Fibroblast of skin of left quadriceps (primary cell): ENCODE measurements around the gene CCDC117.

Source experiments
- DNase-seq, 2 experiments: peaks; one replicate each; pipeline ENCODE4 v3.0.0-alpha.2; 2013; ENCODE audit warnings: low read depth in 2 of 2

The CCDC117 gene

DNA sequence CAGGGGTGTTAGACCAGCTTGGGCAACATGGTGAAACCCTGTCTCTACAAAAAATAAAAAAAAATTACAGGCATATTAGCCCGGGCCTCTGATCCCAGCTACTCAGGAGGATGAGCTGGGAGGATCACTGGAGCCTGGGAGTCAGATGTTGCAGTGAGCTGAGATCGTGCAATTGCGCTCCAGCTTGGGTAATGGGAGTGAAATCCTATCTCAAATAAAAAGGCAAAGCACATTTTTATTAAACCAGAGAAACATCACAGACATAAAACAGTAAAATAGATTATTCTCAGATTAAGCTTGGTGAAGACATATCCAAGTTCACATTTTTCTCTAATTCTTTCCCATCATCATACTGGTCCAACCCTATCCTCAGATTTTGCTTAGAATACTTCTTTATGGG is 57.9 kb downstream of the CCDC117 start:
- no peak for DNase-seq

DNA sequence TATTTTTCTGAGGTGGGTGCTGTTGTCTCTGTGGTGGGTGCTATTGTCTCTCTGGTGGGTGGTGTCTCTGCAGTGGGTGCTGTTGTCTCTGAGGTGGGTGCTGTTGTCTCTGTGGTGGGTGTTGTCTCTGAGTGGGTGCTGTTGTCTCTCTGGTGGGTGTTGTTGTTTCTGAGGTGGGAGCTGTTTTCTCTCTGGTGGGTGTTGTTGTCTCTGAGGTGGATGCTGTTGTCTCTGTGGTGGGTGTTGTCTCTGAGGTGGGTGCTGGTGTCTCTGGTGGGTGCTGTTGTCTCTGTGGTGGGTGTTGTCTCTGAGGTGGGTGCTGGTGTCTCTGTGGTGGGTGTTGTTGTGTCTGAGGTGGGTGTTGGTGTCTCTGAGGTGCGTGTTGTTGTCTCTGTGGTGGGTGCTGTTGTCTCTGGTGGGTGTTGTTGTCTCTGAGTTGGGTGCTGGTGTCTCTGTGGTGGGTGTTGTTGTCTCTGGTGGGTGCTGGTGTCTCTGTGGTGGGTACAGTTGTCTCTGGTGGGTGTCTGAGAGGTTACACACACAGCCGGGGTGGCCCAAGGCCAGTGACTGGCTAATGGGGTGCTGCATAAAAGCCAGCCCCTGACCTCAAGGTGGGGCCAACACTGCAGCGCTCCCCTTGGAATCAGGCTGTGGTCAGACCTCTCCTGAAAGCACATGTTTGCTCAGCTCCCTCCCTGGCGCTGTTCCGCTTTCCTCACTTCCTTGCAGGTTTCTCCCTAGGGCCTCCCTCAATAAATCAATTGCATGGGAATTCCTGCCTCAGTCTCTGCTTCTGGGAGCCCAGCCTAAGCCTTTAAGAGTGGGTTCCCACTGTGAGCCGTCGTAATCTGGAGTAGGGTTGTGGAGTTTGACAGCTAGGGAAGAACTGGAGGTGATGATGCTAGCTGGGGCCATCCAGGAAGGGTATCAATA is 58.9 kb downstream of the CCDC117 start:
- DNase-seq, result no peak

DNA sequence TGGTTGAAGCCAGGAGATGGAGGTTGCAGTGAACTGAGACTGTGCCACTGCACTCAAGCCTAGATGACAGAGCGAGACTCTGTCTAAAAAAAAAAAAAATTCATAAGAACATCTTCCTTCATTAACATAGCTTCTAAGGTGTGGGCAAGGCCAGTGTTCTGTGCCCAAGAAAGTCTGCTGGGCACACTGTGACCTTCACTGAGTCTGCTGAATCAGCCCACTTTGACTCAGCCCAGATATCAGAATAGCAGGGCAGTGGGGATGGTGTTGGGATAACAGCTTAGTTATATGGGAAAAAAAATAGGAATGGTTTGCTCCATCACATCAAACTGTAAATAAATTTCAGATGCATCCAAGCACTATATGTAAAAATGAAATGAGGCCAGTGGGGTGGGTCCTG is 60.2 kb downstream of the CCDC117 start:
- no peak for DNase-seq

DNA sequence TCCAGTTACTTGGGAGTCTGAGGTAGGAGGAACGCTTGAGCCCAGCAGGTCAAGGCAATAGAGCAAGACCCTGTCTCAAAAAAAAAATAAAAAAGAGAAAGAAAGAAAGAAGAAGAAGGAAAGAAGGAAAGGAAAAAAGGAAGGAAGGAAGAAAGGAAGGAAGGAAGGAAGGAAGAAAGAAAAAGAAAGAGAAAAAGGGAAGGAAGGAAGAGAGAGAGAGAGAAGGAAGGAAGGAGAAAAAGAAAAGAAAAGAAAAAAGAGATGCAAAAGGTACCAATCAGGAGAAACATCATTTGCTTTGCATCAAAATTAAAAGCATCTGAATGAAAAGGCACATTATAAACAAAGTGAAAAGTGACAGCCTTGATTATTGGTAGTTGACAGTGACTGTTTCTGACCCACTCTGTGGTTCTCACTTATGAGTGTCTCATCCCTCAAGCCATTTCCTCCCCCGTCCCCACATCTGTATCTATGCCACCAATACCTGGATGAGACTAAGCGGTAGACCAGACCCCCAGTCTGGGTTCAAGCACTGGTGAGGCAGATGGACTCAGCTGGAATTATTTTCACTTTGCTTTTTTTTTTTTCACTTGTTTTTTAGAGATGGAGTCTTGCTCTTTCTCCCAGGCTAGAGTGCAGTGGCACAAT is 60.9 kb downstream of the CCDC117 start:
- no peak for DNase-seq

DNA sequence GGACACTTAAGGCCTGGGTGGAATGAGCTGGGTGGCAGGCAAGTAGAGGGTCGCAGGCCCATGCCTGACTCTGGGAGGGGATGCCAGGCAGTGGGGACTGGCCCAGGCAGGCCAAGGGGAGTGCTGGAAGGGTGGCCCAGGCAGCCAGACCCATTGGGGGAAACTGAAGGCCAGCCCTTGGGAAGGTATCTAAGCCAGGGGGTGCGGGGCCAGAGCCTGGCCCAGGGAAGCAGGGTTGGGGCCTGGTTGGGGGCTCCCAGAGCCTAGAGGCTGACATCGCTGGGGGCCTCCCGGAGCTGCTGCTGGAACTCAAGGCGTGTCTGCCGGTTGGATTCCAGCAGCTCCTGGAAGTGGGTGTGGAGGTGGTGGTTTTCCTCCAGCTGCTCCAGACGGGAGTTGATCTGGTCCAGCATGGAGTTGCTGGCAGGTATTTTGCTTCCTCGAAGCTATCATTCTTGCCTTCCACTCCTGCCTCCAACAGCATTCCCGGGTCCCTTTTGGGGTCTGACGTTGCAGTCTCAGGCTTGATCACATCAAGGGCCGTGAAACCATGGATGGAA is 63.2 kb downstream of the CCDC117 start:
- no peak for DNase-seq

DNA sequence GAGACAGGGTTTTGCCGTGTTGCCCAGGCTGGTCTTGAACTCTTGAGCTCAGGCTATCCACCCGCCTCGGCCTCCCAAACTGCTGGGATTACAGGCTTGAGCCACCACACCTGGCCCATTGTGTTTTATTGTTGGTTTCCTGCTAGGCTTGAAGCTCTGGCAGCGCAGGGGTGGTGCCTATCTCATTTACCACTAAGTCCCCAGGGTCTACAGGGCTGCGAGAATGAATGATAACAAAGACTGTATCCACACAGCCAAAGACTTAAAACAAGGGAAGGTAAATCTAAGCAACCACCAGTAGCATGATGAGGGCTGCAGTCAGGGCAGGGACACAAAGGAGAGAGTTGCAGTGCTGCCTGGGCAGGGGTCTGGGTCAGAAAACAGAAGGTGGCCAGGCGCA is 65.1 kb downstream of the CCDC117 start:
- DNase-seq, result no peak
